Keratinocyte (primary cell): ENCODE measurements around the gene BHLHE40.

ENCODE experiments used
- CTCF ChIP-seq, 3 experiments: IDR thresholded peaks in 1 of 3; conservative IDR thresholded peaks in 1 of 3; optimal IDR thresholded peaks in 1 of 3; 2 replicates in 2 of 3; 3 replicates in 1 of 3; pipeline versions ENCODE3 to v1.5.1; 2011; ENCODE audit warnings: low read length in 3 of 3, mild to moderate bottlenecking in 3 of 3, moderate library complexity in 2 of 3, control low read depth in 1 of 3, inconsistent platforms in 1 of 3; ENCODE audit not compliant: insufficient read depth in 2 of 3; ENCODE audit errors: extremely low read depth in 1 of 3
- EZH2 ChIP-seq: IDR thresholded peaks from one replicate; pipeline ENCODE4 v1.6.1; 2012; ENCODE audit warnings: inconsistent platforms, mild to moderate bottlenecking, low read length, moderate library complexity

GRCh38 chr3:5002871-5003247 lies 23.6 kb downstream of the BHLHE40 start:
- TF ChIP-seq CTCF (optimal IDR thresholded peaks at IDR 0.05 in 1 of 3, IDR thresholded peaks at IDR 0.05 in 1 of 3, conservative IDR thresholded peaks at IDR 0.05 in 1 of 3; ENCODE audit: extremely low read depth in 1 of 3, insufficient read depth in 2 of 3, low read length in 3 of 3) = no peak
- TF ChIP-seq EZH2 = no peak
